ENCODE measurements around the gene MYO3B. TPM values are rescaled to one million over a fixed set of nuclear protein-coding genes. Genes with fewer than 3 reads are reported as not detected.
"Not testable (repeated sequence)": the region's sequence is repeated elsewhere in the genome, so short reads cannot be mapped to it uniquely, and the experiment has no call there.

The MYO3B gene
- total RNA-seq, 2 experiments from 2014 or later = not detected

GRCh38 chr2:170207901-170208300 lies 30.0 kb downstream of the MYO3B start:
- no peak for TF ChIP-seq EZH2phosphoT487 (IDR thresholded peaks at IDR 0.05; ENCODE audit: borderline replicate concordance, low read depth, low read length)
- no peak for TF ChIP-seq CTCF (conservative IDR thresholded peaks at IDR 0.05; ENCODE audit: low read length)
- H4K20me1 ChIP-seq (ENCODE audit: insufficient read depth, low read length) = no peaks in the 10 kb centered on the region
- H2AFZ ChIP-seq (ENCODE audit: low read length) = no peak overlapping the region
- DNase-seq (ENCODE audit: low spot score) = no peak
- H3K4me1 ChIP-seq (ENCODE audit: insufficient read depth, low read length, poor library complexity, severe bottlenecking) = no peaks in the 10 kb centered on the region
- no peaks in the 10 kb centered on the region for H3K36me3 ChIP-seq (ENCODE audit: insufficient read depth, low read length)
- CTCF ChIA-PET (ENCODE audit: unreplicated experiment) = no interaction called here
- no peak overlapping the region for H3K4me2 ChIP-seq (ENCODE audit: low read length)
- POLR2A ChIA-PET = no interaction called here
- BruUV-seq (replicated peaks) = no TSS peak
- H3K79me2 ChIP-seq (ENCODE audit: insufficient read depth, low read depth, low read length) = no peaks in the 10 kb centered on the region
- H3K9me2 ChIP-seq (ENCODE audit: insufficient read depth, low read length) = no peaks in the 10 kb centered on the region
- no peak overlapping the region for H3K4me3 ChIP-seq (ENCODE audit: low read depth, low read length, poor library complexity, severe bottlenecking)
- no peaks in the 10 kb centered on the region for H3K9me3 ChIP-seq (ENCODE audit: low read length)
- intact Hi-C loops (cut with micrococcal nuclease; ENCODE audit: unreplicated experiment) = no loop called here
- no peak overlapping the region for H3K27ac ChIP-seq (ENCODE audit: low read depth, low read length, poor library complexity, severe bottlenecking)

- no peak overlapping the region for H2AFZ ChIP-seq (ENCODE audit: low read length)
- no peak for TF ChIP-seq CTCF (conservative IDR thresholded peaks at IDR 0.05; ENCODE audit: low read length)
- TF ChIP-seq EZH2phosphoT487 (IDR thresholded peaks at IDR 0.05; ENCODE audit: borderline replicate concordance, low read depth, low read length) = no peak
- ChIA-PET CTCF (ENCODE audit: unreplicated experiment) (no interaction called here), POLR2A (no interaction called here)
- no peak overlapping the region for H3K4me3 ChIP-seq (ENCODE audit: low read depth, low read length, poor library complexity, severe bottlenecking)
- H3K9me3 ChIP-seq (ENCODE audit: low read length) = no peaks in the 10 kb centered on the region
- no peaks in the 10 kb centered on the region for H3K4me1 ChIP-seq (ENCODE audit: insufficient read depth, low read length, poor library complexity, severe bottlenecking)
- H3K27ac ChIP-seq (ENCODE audit: low read depth, low read length, poor library complexity, severe bottlenecking) = no peak overlapping the region
- intact Hi-C loops (cut with micrococcal nuclease; ENCODE audit: unreplicated experiment) = no loop called here
- no peaks in the 10 kb centered on the region for H3K9me2 ChIP-seq (ENCODE audit: insufficient read depth, low read length)
- no peaks in the 10 kb centered on the region for H3K36me3 ChIP-seq (ENCODE audit: insufficient read depth, low read length)
- no peaks in the 10 kb centered on the region for H4K20me1 ChIP-seq (ENCODE audit: insufficient read depth, low read length)
- no peaks in the 10 kb centered on the region for H3K79me2 ChIP-seq (ENCODE audit: insufficient read depth, low read depth, low read length)
- no TSS peak for BruUV-seq (replicated peaks)
- H3K4me2 ChIP-seq (ENCODE audit: low read length) = no peak overlapping the region
- no peak for DNase-seq (ENCODE audit: low spot score)
These were observed 31.0 kb downstream of the MYO3B start for GRCh38 chr2:170208967-170209366.

GRCh38 chr2:170212625-170213280 lies 34.8 kb downstream of the MYO3B start:
- Histone ChIP-seq H3K79me2 (ENCODE audit: insufficient read depth, low read depth, low read length) (no peaks in the 10 kb centered on the region), H3K9me2 (ENCODE audit: insufficient read depth, low read length) (no peaks in the 10 kb centered on the region), H3K4me3 (ENCODE audit: low read depth, low read length, poor library complexity, severe bottlenecking) (no peak overlapping the region), H3K4me2 (ENCODE audit: low read length) (no peak overlapping the region), H3K4me1 (ENCODE audit: insufficient read depth, low read length, poor library complexity, severe bottlenecking) (no peaks in the 10 kb centered on the region), H3K9me3 (ENCODE audit: low read length) (no peaks in the 10 kb centered on the region), H2AFZ (ENCODE audit: low read length) (no peak overlapping the region), H4K20me1 (ENCODE audit: insufficient read depth, low read length) (no peaks in the 10 kb centered on the region), H3K27ac (ENCODE audit: low read depth, low read length, poor library complexity, severe bottlenecking) (no peak overlapping the region), H3K36me3 (ENCODE audit: insufficient read depth, low read length) (no peaks in the 10 kb centered on the region)
- BruUV-seq (replicated peaks) = no TSS peak
- no peak for TF ChIP-seq EZH2phosphoT487 (IDR thresholded peaks at IDR 0.05; ENCODE audit: borderline replicate concordance, low read depth, low read length)
- TF ChIP-seq CTCF (conservative IDR thresholded peaks at IDR 0.05; ENCODE audit: low read length) = no peak
- CTCF ChIA-PET (ENCODE audit: unreplicated experiment) = no interaction called here
- POLR2A ChIA-PET = no interaction called here
- no peak for DNase-seq (ENCODE audit: low spot score)
- intact Hi-C loops (cut with micrococcal nuclease; ENCODE audit: unreplicated experiment) = no loop called here

- H3K4me3 ChIP-seq (ENCODE audit: low read depth, low read length, poor library complexity, severe bottlenecking); intact Hi-C loops (cut with micrococcal nuclease; ENCODE audit: unreplicated experiment); CTCF ChIA-PET (ENCODE audit: unreplicated experiment); H3K36me3 ChIP-seq (ENCODE audit: insufficient read depth, low read length); H3K27ac ChIP-seq (ENCODE audit: low read depth, low read length, poor library complexity, severe bottlenecking); H4K20me1 ChIP-seq (ENCODE audit: insufficient read depth, low read length); H3K9me3 ChIP-seq (ENCODE audit: low read length); BruUV-seq (replicated peaks); H3K4me1 ChIP-seq (ENCODE audit: insufficient read depth, low read length, poor library complexity, severe bottlenecking); DNase-seq (ENCODE audit: low spot score); POLR2A ChIA-PET; H3K4me2 ChIP-seq (ENCODE audit: low read length); H2AFZ ChIP-seq (ENCODE audit: low read length); H3K9me2 ChIP-seq (ENCODE audit: insufficient read depth, low read length); H3K79me2 ChIP-seq (ENCODE audit: insufficient read depth, low read depth, low read length): not testable (repeated sequence)
These were observed 35.3 kb downstream of the MYO3B start for GRCh38 chr2:170213281-170213625.
